HepG2 (cell line): ENCODE results near the gene MFAP4. TPM values are rescaled to one million over a fixed set of nuclear protein-coding genes. Genes with fewer than 3 reads are reported as not detected.

Experiments
- ATAC-seq: fragments of 200-7000 bp; cut with Tn5 transposase; 3 replicates; pipeline ENCODE4 v1.9.1; 2020; ENCODE audit warnings: mild to moderate bottlenecking, moderate library complexity
- BruUV-seq: library from RNA; stranded (reverse); fragments of 400-500 nt; replicated peaks from 2 replicates; lab custom pipeline; 2021; lab: Mats Ljungman, UMichigan
- CTCF ChIA-PET: fragments of 300-600 bp; formaldehyde crosslinking; extraction: SDS; loops from one replicate; lab custom pipeline; 2021; ENCODE audit warnings: low total read pairs, inconsistent platforms, low intra/inter-chr PET ratio; lab: Yijun Ruan, JAX
- POLR2A ChIA-PET: fragments of 350-600 bp; sonication (Branson Sonifier 250); formaldehyde crosslinking; loops from one replicate; lab custom pipeline; 2020; ENCODE audit warnings: antibody characterized with exemption, inconsistent platforms; lab: Yijun Ruan, JAX
- DNase-seq: peaks from one replicate; pipeline ENCODE4 v3.0.0-alpha.2; 2015; ENCODE audit warnings: low spot score
- FAIRE-seq: peaks from 3 replicates; lab custom pipeline; 2011; peaks lifted over from hg19 to GRCh38; lab: Jason Lieb, UNC
- H2AFZ ChIP-seq: one replicate; pipeline ENCODE4 v1.6.1; 2011; ENCODE audit warnings: low read length, inconsistent platforms
- H3K27ac ChIP-seq: fragments of 300-600 bp; 3 replicates; pipeline ENCODE4 v1.8.0; 2011; ENCODE audit warnings: mixed run types, mild to moderate bottlenecking, mixed read lengths, low read length, inconsistent platforms; ENCODE audit not compliant: insufficient read depth; ENCODE audit errors: extremely low read length
- H3K27me3 ChIP-seq, 2 experiments: fragments of 200-600 bp in 1 of 2; 2 replicates in 1 of 2; 3 replicates in 1 of 2; pipeline versions ENCODE4 v1.6.0 to v1.8.0; 2011; ENCODE audit warnings: low read length in 2 of 2, mild to moderate bottlenecking in 2 of 2, moderate library complexity in 2 of 2, inconsistent platforms in 1 of 2; ENCODE audit not compliant: insufficient read depth in 2 of 2, control insufficient read depth in 1 of 2
- H3K36me3 ChIP-seq, 2 experiments: fragments of 200-600 bp in 1 of 2; replicated peaks in 1 of 2; 2 replicates in 1 of 2; 3 replicates in 1 of 2; pipeline versions ENCODE4 v1.5.1 to v1.8.0; 2011; ENCODE audit warnings: low read length in 2 of 2, inconsistent platforms in 1 of 2; ENCODE audit not compliant: insufficient read depth in 2 of 2, control insufficient read depth in 1 of 2
- H3K4me1 ChIP-seq: 2 replicates; pipeline ENCODE4 v1.5.1; 2012; ENCODE audit warnings: low read length, inconsistent platforms; ENCODE audit not compliant: insufficient read depth
- H3K4me2 ChIP-seq: 2 replicates; pipeline ENCODE4 v1.6.0; 2011; ENCODE audit warnings: low read depth, low read length, inconsistent platforms
- H3K4me3 ChIP-seq, 3 experiments: fragments of 200-600 bp in 1 of 3; sonication (generic), shearing (Covaris generic) in 1 of 3; replicated peaks in 1 of 3; 2 replicates each; pipeline ENCODE4 v1.5.1; 2011 to 2016; ENCODE audit warnings: low read length in 3 of 3, inconsistent platforms in 2 of 3, low read depth in 2 of 3, mild to moderate bottlenecking in 2 of 3, control low read depth in 1 of 3, mixed read lengths in 1 of 3; ENCODE audit not compliant: insufficient read depth in 1 of 3
- H3K79me2 ChIP-seq: one replicate; pipeline ENCODE4 v1.6.1; 2011; ENCODE audit warnings: low read length, inconsistent platforms; ENCODE audit not compliant: insufficient read depth
- H3K9ac ChIP-seq: 2 replicates; pipeline ENCODE4 v1.6.0; 2011; ENCODE audit warnings: mild to moderate bottlenecking, low read depth, low read length, inconsistent platforms; ENCODE audit not compliant: insufficient read depth
- H3K9me3 ChIP-seq: 2 replicates; pipeline ENCODE4 v1.5.1; 2012; ENCODE audit warnings: mild to moderate bottlenecking, low read length
- H4K20me1 ChIP-seq: 2 replicates; pipeline ENCODE4 v1.6.0; 2011; ENCODE audit warnings: inconsistent platforms, mild to moderate bottlenecking, low read length, moderate library complexity; ENCODE audit not compliant: insufficient read depth
- CAMTA2 ChIP-seq: sonication (generic); formaldehyde crosslinking; IDR thresholded peaks from 2 replicates; pipeline ENCODE4 v1.4.0; 2020; ENCODE audit warnings: mild to moderate bottlenecking, missing genetic modification reagents, borderline replicate concordance
- CBFB ChIP-seq: sonication (generic); formaldehyde crosslinking; IDR thresholded peaks from 2 replicates; pipeline ENCODE4 v1.4.0; 2020; ENCODE audit warnings: missing genetic modification reagents
- GATAD2A ChIP-seq: IDR thresholded peaks from 2 replicates; pipeline ENCODE4 v1.6.1; 2016
- MZF1 ChIP-seq: sonication (generic); formaldehyde crosslinking; IDR thresholded peaks from 2 replicates; pipeline ENCODE4 v1.8.1; 2023; ENCODE audit warnings: mild to moderate bottlenecking, missing genetic modification reagents, borderline replicate concordance
- TP53 ChIP-seq: sonication (generic); formaldehyde crosslinking; conservative IDR thresholded peaks from 2 replicates; pipeline ENCODE4 v1.4.0; 2020; ENCODE audit warnings: missing genetic modification reagents
- ZNF354B ChIP-seq: sonication (generic); formaldehyde crosslinking; IDR thresholded peaks from 2 replicates; pipeline ENCODE4 v1.8.0; 2022; ENCODE audit warnings: mild to moderate bottlenecking, missing genetic modification reagents
- ZNF451 ChIP-seq: sonication (generic); formaldehyde crosslinking; IDR thresholded peaks from 2 replicates; pipeline ENCODE4 v1.5.0; 2020; ENCODE audit warnings: mild to moderate bottlenecking, missing genetic modification reagents
- ZNF570 ChIP-seq: sonication (generic); formaldehyde crosslinking; IDR thresholded peaks from 2 replicates; pipeline ENCODE4 v1.4.0; 2020; ENCODE audit warnings: mild to moderate bottlenecking, missing genetic modification reagents, borderline replicate concordance
- WGBS: methylation state at CpG from one replicate; pipeline ENCODE4 v1.1.6; 2017; ENCODE audit warnings: low lambda C conversion rate; 5-methylcytosine and 5-hydroxymethylcytosine counted together
- in situ Hi-C: cut with HindIII; loops from 2 replicates; pipeline ENCODE4 v1.10.0; 2017; ENCODE audit warnings: low pct_unique_long_range_greater_than_20kb; ENCODE audit not compliant: extremely low pct_ligation_motif_present
- intact Hi-C: fragments of 100-400 bp; cut with micrococcal nuclease; formaldehyde crosslinking; loops from one replicate; pipeline ENCODE4 v1.10.0; 2022; ENCODE audit not compliant: unreplicated experiment
- polyA plus RNA-seq, 8 experiments: library from polyadenylated mRNA; depleted of rRNA in 3 of 8; stranded (reverse) in 7 of 8; unstranded in 1 of 8; fragments of >200 nt; fragmentation: Illumina TruSeq in 4 of 8; extraction: Trizol in 4 of 8; gene quantifications; 2 replicates each; pipeline versions ENCODE4 v1.2.1 to v1.2.3, GENCODE V29; 2011 to 2016; ENCODE audit warnings: low read depth in 4 of 8, missing spikeins in 1 of 8, mixed read lengths in 1 of 8; ENCODE audit not compliant: insufficient read depth in 1 of 8
- total RNA-seq, 5 experiments: library from RNA; depleted of rRNA; stranded (reverse); fragments of >200 nt; fragmentation: Illumina TruSeq; extraction: Trizol; gene quantifications; 2 replicates each; pipeline ENCODE4 v1.2.3, GENCODE V29; 2016; ENCODE audit warnings: low read depth in 1 of 5
- TF ChIP-seq, protein P1 (sequence below): sonication (generic); formaldehyde crosslinking; IDR thresholded peaks from 2 replicates; pipeline ENCODE4 v1.4.0; 2020; ENCODE audit warnings: missing genetic modification reagents; ENCODE audit errors: not compliant biosample characterization
- TF ChIP-seq, protein P2 (sequence below): sonication (generic); formaldehyde crosslinking; conservative IDR thresholded peaks from 2 replicates; pipeline ENCODE4 v1.4.0; 2020; ENCODE audit warnings: missing genetic modification reagents
- TF ChIP-seq, protein P3 (sequence below): sonication (generic); formaldehyde crosslinking; IDR thresholded peaks from 2 replicates; pipeline ENCODE4 v1.4.0; 2020; ENCODE audit warnings: mild to moderate bottlenecking, missing genetic modification reagents
- TF ChIP-seq, protein P4 (sequence below): sonication (generic); formaldehyde crosslinking; IDR thresholded peaks from 2 replicates; pipeline ENCODE4 v1.4.0; 2020; ENCODE audit warnings: mild to moderate bottlenecking, missing genetic modification reagents, borderline replicate concordance

MFAP4 gene
- total and polyA plus RNA-seq, 2 of the 13 experiments (the other 11 are each of a cell fraction or from before 2014, with no cell fraction given): 0.08 TPM; not detected in 1

DNA sequence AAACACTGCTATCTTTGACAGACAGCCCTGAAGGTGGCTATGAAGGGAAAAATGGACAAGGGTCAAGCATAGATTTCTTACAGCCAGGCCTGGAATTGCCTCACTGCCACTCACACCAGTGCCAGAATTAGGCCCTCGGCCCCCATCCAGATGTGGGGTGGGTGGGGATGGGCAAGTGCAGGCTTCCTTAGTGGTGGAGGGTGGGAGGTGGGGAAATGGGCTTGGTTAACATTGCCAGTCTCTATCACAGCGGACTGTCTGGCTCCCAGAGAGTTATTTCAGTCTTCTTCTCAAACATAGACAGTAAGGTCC, 49.3 kb downstream of the MFAP4 start (continued):
- TF ChIP-seq, protein P1, sequence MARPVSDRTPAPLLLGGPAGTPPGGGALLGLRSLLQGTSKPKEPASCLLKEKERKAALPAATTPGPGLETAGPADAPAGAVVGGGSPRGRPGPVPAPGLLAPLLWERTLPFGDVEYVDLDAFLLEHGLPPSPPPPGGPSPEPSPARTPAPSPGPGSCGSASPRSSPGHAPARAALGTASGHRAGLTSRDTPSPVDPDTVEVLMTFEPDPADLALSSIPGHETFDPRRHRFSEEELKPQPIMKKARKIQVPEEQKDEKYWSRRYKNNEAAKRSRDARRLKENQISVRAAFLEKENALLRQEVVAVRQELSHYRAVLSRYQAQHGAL (CRISPR knock-in tag): no peak
- no peak for TF ChIP-seq CAMTA2 (CRISPR knock-in tag)
- no peak for TF ChIP-seq ZNF354B (CRISPR knock-in tag)
- TF ChIP-seq ZNF451 (CRISPR knock-in tag): no peak
- no peak for TF ChIP-seq ZNF570
- TF ChIP-seq TP53: no peak
- TF ChIP-seq, protein P2, sequence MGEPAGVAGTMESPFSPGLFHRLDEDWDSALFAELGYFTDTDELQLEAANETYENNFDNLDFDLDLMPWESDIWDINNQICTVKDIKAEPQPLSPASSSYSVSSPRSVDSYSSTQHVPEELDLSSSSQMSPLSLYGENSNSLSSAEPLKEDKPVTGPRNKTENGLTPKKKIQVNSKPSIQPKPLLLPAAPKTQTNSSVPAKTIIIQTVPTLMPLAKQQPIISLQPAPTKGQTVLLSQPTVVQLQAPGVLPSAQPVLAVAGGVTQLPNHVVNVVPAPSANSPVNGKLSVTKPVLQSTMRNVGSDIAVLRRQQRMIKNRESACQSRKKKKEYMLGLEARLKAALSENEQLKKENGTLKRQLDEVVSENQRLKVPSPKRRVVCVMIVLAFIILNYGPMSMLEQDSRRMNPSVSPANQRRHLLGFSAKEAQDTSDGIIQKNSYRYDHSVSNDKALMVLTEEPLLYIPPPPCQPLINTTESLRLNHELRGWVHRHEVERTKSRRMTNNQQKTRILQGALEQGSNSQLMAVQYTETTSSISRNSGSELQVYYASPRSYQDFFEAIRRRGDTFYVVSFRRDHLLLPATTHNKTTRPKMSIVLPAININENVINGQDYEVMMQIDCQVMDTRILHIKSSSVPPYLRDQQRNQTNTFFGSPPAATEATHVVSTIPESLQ: no peak
- no peak for TF ChIP-seq CBFB
- TF ChIP-seq, all 625 proteins: peak for 8

DNA sequence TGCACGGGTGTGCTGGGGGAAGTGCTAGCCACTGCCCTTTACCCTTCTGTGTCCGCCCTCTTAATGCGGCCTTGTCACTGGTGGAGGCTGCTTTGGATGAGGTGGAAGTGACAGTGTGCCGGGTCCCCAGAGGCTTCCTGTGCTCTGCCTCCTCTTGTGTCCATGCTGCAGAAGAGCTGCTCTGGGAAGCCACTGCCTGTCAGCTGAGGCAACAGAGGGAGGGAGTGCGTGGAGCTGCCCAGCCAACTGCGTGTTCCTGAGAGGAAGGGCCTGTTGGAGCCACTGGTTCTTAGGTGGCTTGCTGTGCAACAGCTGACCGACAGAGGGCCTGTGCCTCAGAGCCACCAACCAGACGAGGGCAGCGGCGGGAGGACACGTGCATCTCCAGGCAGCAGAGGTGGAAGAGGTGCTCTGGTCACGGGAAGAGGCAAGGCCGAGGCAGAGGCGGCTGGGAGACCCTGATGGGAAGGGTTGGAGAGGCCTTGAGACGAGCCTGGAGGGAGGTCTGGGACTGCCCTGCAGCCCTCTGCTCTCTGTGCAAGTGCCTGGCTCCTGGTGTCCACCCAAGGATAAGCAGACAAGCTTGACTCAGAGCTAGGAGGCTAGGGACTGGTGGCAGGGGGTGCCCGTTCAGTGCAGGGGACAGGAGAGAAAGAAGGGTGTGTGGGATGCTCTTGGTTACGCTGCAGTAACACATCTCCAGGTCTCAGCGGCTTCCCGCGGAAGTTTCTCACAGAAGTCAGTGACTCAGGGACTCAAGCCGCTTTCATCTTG, 49.9 kb downstream of the MFAP4 start:
- Histone ChIP-seq H4K20me1 (no peaks in the 10 kb centered on the region), H3K36me3 (no peaks in the 10 kb centered on the region; a peak in 1 of 5 replicates), H3K9me3 (no peaks in the 10 kb centered on the region), H3K27ac (peak overlapping the region; percentile 94), H3K4me1 (peaks cover 35% of the 10 kb centered on the region), H3K4me2 (peak overlapping the region; percentile 78), H3K9ac (peak overlapping the region; percentile 69), H3K27me3 (no peaks in the 10 kb centered on the region), H3K79me2 (no peaks in the 10 kb centered on the region), H2AFZ (no peak overlapping the region), H3K4me3 (peak overlapping the region; percentile 2 to 61 (median 11); a peak in 3 of 6 replicates)
- ATAC-seq (peak; percentile 75), FAIRE-seq (peak; percentile 71), DNase-seq (peak; percentile 68)
- BruUV-seq: TSS peak; percentile 59
- 5% methylated on average over 10 of the region's 21 CpGs for WGBS
- ChIA-PET CTCF (interaction anchor here (0.6 to 3.1 kb wide), 3 partner anchors 20 to 110 kb away, joined by 3 to 21 read pairs (median 9); partner anchors contain the start of gene B9D1), POLR2A (interaction anchor here (0.6 to 2.9 kb wide), 16 partner anchors 10 to 201 kb away, joined by 3 to 42 read pairs (median 7); partner anchors contain the start of genes B9D1 and MAPK7)
- intact Hi-C loops: no loop called here
- in situ Hi-C loops: no loop called here
- TF ChIP-seq GATAD2A (CRISPR knock-in tag) (peak; percentile 67; the same call in 1 of the 2 replicates), TP53 (no peak), MZF1 (no peak)
- TF ChIP-seq, protein P3, sequence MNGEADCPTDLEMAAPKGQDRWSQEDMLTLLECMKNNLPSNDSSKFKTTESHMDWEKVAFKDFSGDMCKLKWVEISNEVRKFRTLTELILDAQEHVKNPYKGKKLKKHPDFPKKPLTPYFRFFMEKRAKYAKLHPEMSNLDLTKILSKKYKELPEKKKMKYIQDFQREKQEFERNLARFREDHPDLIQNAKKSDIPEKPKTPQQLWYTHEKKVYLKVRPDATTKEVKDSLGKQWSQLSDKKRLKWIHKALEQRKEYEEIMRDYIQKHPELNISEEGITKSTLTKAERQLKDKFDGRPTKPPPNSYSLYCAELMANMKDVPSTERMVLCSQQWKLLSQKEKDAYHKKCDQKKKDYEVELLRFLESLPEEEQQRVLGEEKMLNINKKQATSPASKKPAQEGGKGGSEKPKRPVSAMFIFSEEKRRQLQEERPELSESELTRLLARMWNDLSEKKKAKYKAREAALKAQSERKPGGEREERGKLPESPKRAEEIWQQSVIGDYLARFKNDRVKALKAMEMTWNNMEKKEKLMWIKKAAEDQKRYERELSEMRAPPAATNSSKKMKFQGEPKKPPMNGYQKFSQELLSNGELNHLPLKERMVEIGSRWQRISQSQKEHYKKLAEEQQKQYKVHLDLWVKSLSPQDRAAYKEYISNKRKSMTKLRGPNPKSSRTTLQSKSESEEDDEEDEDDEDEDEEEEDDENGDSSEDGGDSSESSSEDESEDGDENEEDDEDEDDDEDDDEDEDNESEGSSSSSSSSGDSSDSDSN (CRISPR knock-in tag): peak; percentile 67
- TF ChIP-seq, protein P4, sequence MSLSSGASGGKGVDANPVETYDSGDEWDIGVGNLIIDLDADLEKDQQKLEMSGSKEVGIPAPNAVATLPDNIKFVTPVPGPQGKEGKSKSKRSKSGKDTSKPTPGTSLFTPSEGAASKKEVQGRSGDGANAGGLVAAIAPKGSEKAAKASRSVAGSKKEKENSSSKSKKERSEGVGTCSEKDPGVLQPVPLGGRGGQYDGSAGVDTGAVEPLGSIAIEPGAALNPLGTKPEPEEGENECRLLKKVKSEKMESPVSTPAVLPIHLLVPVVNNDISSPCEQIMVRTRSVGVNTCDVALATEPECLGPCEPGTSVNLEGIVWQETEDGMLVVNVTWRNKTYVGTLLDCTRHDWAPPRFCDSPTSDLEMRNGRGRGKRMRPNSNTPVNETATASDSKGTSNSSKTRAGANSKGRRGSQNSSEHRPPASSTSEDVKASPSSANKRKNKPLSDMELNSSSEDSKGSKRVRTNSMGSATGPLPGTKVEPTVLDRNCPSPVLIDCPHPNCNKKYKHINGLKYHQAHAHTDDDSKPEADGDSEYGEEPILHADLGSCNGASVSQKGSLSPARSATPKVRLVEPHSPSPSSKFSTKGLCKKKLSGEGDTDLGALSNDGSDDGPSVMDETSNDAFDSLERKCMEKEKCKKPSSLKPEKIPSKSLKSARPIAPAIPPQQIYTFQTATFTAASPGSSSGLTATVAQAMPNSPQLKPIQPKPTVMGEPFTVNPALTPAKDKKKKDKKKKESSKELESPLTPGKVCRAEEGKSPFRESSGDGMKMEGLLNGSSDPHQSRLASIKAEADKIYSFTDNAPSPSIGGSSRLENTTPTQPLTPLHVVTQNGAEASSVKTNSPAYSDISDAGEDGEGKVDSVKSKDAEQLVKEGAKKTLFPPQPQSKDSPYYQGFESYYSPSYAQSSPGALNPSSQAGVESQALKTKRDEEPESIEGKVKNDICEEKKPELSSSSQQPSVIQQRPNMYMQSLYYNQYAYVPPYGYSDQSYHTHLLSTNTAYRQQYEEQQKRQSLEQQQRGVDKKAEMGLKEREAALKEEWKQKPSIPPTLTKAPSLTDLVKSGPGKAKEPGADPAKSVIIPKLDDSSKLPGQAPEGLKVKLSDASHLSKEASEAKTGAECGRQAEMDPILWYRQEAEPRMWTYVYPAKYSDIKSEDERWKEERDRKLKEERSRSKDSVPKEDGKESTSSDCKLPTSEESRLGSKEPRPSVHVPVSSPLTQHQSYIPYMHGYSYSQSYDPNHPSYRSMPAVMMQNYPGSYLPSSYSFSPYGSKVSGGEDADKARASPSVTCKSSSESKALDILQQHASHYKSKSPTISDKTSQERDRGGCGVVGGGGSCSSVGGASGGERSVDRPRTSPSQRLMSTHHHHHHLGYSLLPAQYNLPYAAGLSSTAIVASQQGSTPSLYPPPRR (CRISPR knock-in tag): no peak
